ENCODE measurements around the gene CPZ.
A peak's percentile ranks its signal among the peaks of the same experiment; 100 is the strongest.

CPZ gene

GRCh38 chr4:8557151-8558076, 35.2 kb upstream of the CPZ start:
- H3K9me3 ChIP-seq (ENCODE audit: control insufficient read depth, insufficient read depth, low read length) = no peaks in the 10 kb centered on the region
- H3K36me3 ChIP-seq (ENCODE audit: control insufficient read depth, insufficient read depth, low read length) = no peaks in the 10 kb centered on the region
- no CpG with 5 or more reads among the region's 21 CpGs for WGBS (ENCODE audit: insufficient coverage, insufficient read length)
- H3K27ac ChIP-seq (ENCODE audit: low read length) = no peak overlapping the region
- no peaks in the 10 kb centered on the region for H3K27me3 ChIP-seq (ENCODE audit: control insufficient read depth, insufficient read depth, low read length)
- no peak for DNase-seq (ENCODE audit: low read depth, low spot score)
- peaks cover 3% of the 10 kb centered on the region; the same call in 1 of the 2 replicates for H3K4me1 ChIP-seq (ENCODE audit: control insufficient read depth, insufficient read depth, low read length)
- H3K4me3 ChIP-seq (ENCODE audit: low read length) = no peak overlapping the region

- Histone ChIP-seq H3K36me3 (ENCODE audit: control insufficient read depth, insufficient read depth, low read length) (no peaks in the 10 kb centered on the region), H3K27ac (ENCODE audit: low read length) (no peak overlapping the region), H3K4me3 (ENCODE audit: low read length) (no peak overlapping the region), H3K9me3 (ENCODE audit: control insufficient read depth, insufficient read depth, low read length) (no peaks in the 10 kb centered on the region), H3K4me1 (ENCODE audit: control insufficient read depth, insufficient read depth, low read length) (peaks cover 3% of the 10 kb centered on the region; the same call in 1 of the 2 replicates), H3K27me3 (ENCODE audit: control insufficient read depth, insufficient read depth, low read length) (no peaks in the 10 kb centered on the region)
- WGBS (ENCODE audit: insufficient coverage, insufficient read length) = no CpG with 5 or more reads among the region's 21 CpGs
- DNase-seq (ENCODE audit: low read depth, low spot score) = no peak
Observed at GRCh38 chr4:8558080-8558960, 34.2 kb upstream of the CPZ start.

DNA sequence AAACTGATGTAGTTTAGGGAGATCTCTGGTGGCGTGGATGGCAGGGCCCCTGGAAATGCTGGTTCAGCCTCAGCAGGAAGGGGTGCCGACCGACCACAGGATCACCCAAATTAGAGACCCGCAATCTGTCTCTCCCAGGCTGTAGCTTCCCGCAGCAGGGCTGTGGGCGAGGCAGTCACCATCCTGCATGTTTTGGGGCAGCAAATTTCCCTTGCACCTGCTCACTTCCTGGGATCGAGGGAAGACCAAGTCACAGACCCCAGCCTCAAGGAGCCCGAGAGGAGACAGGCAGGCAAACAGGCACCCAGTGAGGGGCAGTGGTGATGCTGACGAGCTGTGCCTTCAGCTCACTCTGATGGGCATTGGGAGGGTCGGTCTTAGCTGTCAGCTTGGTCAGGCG, 33.6 kb upstream of the CPZ start:
- WGBS (ENCODE audit: insufficient coverage, insufficient read length) = no CpG with 5 or more reads among the region's 11 CpGs
- peaks cover 3% of the 10 kb centered on the region; the same call in 1 of the 2 replicates for H3K4me1 ChIP-seq (ENCODE audit: control insufficient read depth, insufficient read depth, low read length)
- no peaks in the 10 kb centered on the region for H3K9me3 ChIP-seq (ENCODE audit: control insufficient read depth, insufficient read depth, low read length)
- no peaks in the 10 kb centered on the region for H3K36me3 ChIP-seq (ENCODE audit: control insufficient read depth, insufficient read depth, low read length)
- no peaks in the 10 kb centered on the region for H3K27me3 ChIP-seq (ENCODE audit: control insufficient read depth, insufficient read depth, low read length)
- no peak overlapping the region for H3K27ac ChIP-seq (ENCODE audit: low read length)
- DNase-seq (ENCODE audit: low read depth, low spot score) = no peak
- no peak overlapping the region for H3K4me3 ChIP-seq (ENCODE audit: low read length)

DNA sequence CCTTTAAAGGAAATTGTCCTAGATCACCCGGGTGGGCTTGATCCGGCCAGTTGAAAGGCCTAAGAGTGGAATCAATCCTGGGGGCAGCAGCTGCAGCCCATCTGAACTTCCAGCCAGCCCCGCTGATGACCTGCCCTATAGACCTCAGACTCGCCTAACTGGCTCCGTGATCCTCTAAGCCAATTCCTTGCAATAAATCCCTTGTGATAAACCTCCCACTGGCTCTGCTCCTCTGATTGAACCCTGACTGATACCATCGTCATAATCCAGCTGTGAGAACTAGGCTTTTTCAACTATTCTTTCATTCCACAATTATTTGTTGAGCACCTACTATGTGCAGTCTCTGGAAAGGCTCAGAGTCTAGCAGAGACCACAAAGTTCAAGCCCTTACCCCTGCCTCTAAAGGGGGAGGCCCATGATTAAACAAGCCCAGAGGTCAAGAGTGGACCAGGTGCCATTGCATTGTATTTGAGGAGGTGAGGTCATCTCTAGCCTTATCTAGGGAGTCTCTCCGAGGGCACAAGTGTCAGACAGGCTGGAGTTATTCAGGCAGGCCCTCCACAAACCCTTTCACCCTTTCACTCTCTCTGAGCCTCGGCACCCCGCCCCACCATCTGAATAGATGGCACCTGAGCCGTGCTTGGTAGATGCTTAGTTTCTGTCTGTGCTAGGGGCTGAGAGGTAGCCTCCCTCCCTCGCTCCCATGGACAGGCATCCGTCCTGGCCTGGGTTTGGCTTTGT, 32.9 kb upstream of the CPZ start:
- Histone ChIP-seq H3K4me1 (ENCODE audit: control insufficient read depth, insufficient read depth, low read length) (peaks cover 3% of the 10 kb centered on the region; the same call in 1 of the 2 replicates), H3K36me3 (ENCODE audit: control insufficient read depth, insufficient read depth, low read length) (no peaks in the 10 kb centered on the region), H3K27me3 (ENCODE audit: control insufficient read depth, insufficient read depth, low read length) (no peaks in the 10 kb centered on the region), H3K9me3 (ENCODE audit: control insufficient read depth, insufficient read depth, low read length) (no peaks in the 10 kb centered on the region), H3K27ac (ENCODE audit: low read length) (no peak overlapping the region), H3K4me3 (ENCODE audit: low read length) (no peak overlapping the region)
- WGBS (ENCODE audit: insufficient coverage, insufficient read length) = no CpG with 5 or more reads among the region's 12 CpGs
- no peak for DNase-seq (ENCODE audit: low read depth, low spot score)

GRCh38 chr4:8560265-8561047, 32.1 kb upstream of the CPZ start:
- no peak for DNase-seq (ENCODE audit: low read depth, low spot score)
- Histone ChIP-seq H3K36me3 (ENCODE audit: control insufficient read depth, insufficient read depth, low read length) (no peaks in the 10 kb centered on the region), H3K4me3 (ENCODE audit: low read length) (no peak overlapping the region), H3K4me1 (ENCODE audit: control insufficient read depth, insufficient read depth, low read length) (peaks cover 3% of the 10 kb centered on the region; the same call in 1 of the 2 replicates), H3K27ac (ENCODE audit: low read length) (no peak overlapping the region), H3K27me3 (ENCODE audit: control insufficient read depth, insufficient read depth, low read length) (no peaks in the 10 kb centered on the region), H3K9me3 (ENCODE audit: control insufficient read depth, insufficient read depth, low read length) (no peaks in the 10 kb centered on the region)
- WGBS (ENCODE audit: insufficient coverage, insufficient read length) = no CpG with 5 or more reads among the region's 16 CpGs

DNA sequence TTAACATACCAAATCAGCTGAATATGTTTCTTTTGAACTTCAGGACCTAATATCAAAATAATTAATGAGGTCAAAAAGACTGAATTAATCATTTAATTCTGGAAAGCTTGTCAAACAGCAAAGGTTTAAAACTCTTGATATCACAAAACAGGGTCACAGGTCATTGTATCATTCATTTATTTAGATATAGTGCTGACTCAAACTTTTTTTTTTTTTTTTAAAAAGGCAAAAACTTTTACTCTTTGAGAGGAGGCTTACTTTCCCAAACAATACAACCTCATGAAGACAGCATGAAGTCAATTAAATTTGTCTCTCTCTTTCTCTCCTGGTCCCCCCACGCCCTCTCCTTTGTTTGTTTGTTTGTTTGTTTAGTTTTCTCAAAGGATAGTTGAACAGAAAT, 28.0 kb upstream of the CPZ start:
- no peak overlapping the region for H3K27ac ChIP-seq (ENCODE audit: low read length)
- no peak for DNase-seq (ENCODE audit: low read depth, low spot score)
- H3K27me3 ChIP-seq (ENCODE audit: control insufficient read depth, insufficient read depth, low read length) = no peaks in the 10 kb centered on the region
- no CpG with 5 or more reads among the region's 1 CpG for WGBS (ENCODE audit: insufficient coverage, insufficient read length)
- no peaks in the 10 kb centered on the region for H3K9me3 ChIP-seq (ENCODE audit: control insufficient read depth, insufficient read depth, low read length)
- H3K4me1 ChIP-seq (ENCODE audit: control insufficient read depth, insufficient read depth, low read length) = peaks cover 3% of the 10 kb centered on the region
- H3K4me3 ChIP-seq (ENCODE audit: low read length) = no peak overlapping the region
- no peaks in the 10 kb centered on the region for H3K36me3 ChIP-seq (ENCODE audit: control insufficient read depth, insufficient read depth, low read length)

DNA sequence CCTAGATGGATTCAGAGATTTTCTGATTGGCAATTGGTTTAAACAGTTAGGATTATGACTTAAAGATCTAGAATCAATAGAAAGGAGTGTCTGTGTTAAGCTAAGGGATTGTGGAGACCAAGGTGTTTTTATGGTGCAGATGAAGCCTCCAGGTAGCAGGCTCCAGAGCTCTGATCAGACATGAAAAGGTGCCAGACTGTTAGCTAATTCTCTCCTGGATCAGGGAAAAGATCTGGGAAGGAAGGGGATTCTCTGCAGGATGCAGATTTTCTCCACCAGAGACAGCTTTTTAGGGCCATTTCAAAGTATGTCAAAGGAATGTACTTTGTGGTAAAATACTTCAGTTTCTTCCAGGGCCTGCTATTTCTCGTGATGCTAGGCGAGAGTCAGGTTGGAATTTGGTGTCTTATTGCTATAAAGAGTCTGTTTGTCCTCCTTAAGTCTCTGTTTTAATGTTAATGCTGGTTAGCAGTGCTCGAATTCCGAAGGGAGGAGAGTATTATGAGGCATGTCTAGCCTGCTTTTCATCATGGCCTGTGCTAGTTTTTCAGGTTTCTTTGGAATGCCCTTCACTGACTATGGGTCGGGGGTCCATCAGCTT, 24.4 kb upstream of the CPZ start:
- Histone ChIP-seq H3K9me3 (ENCODE audit: control insufficient read depth, insufficient read depth, low read length) (no peaks in the 10 kb centered on the region), H3K36me3 (ENCODE audit: control insufficient read depth, insufficient read depth, low read length) (no peaks in the 10 kb centered on the region), H3K4me1 (ENCODE audit: control insufficient read depth, insufficient read depth, low read length) (no peaks in the 10 kb centered on the region; the same call in 1 of the 2 replicates), H3K27me3 (ENCODE audit: control insufficient read depth, insufficient read depth, low read length) (no peaks in the 10 kb centered on the region), H3K27ac (ENCODE audit: low read length) (peak overlapping the region; percentile 91), H3K4me3 (ENCODE audit: low read length) (no peak overlapping the region)
- DNase-seq (ENCODE audit: low read depth, low spot score) = no peak
- no CpG with 5 or more reads among the region's 5 CpGs for WGBS (ENCODE audit: insufficient coverage, insufficient read length)

GRCh38 chr4:8570201-8570600, 22.4 kb upstream of the CPZ start:
- no peak overlapping the region for H3K27ac ChIP-seq (ENCODE audit: low read length)
- no peaks in the 10 kb centered on the region; the same call in 1 of the 2 replicates for H3K4me1 ChIP-seq (ENCODE audit: control insufficient read depth, insufficient read depth, low read length)
- no peaks in the 10 kb centered on the region for H3K27me3 ChIP-seq (ENCODE audit: control insufficient read depth, insufficient read depth, low read length)
- no peaks in the 10 kb centered on the region for H3K9me3 ChIP-seq (ENCODE audit: control insufficient read depth, insufficient read depth, low read length)
- no peak overlapping the region for H3K4me3 ChIP-seq (ENCODE audit: low read length)
- no CpG with 5 or more reads among the region's 1 CpG for WGBS (ENCODE audit: insufficient coverage, insufficient read length)
- no peaks in the 10 kb centered on the region for H3K36me3 ChIP-seq (ENCODE audit: control insufficient read depth, insufficient read depth, low read length)
- DNase-seq (ENCODE audit: low read depth, low spot score) = no peak
